ENCODE results near the gene MYOZ2. TPM values are rescaled to one million over a fixed set of nuclear protein-coding genes. Genes with fewer than 3 reads are reported as not detected.
A peak's percentile ranks its signal among the peaks of the same experiment; 100 is the strongest.

MYOZ2 gene
- total and polyA plus RNA-seq, 2 donors: 0.33 to 0.98 TPM

DNA sequence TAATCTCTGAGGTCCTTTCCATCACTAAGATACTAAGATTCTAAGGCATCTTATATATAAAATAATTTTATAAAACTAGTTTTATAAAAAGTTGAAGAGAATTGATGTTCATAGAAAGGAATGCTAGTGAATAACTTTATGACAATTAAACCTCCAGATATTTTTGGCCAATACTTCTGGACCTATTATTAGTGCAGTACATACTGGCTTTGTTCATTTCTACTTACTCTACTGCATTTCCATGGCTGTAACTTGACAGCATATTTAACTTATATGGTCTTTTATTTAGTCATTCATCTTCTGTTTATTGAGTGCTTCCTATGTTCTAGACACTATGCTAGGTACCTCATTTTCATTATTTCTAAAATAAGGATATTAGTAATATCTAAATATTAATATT, 70.1 kb downstream of the MYOZ2 start:
- Histone ChIP-seq H3K36me3 (ENCODE audit: control insufficient read depth in 2 of 2, insufficient read depth in 2 of 2, low read length in 1 of 2) (no peaks in the 10 kb centered on the region), H3K4me1 (ENCODE audit: control insufficient read depth in 2 of 2, insufficient read depth in 2 of 2, low read length in 2 of 2) (no peaks in the 10 kb centered on the region), H3K4me3 (ENCODE audit: low read length in 2 of 2) (no peak overlapping the region), H3K27me3 (ENCODE audit: control insufficient read depth in 2 of 2, insufficient read depth in 1 of 2, low read length in 1 of 2) (no peaks in the 10 kb centered on the region), H3K27ac (ENCODE audit: low read depth in 1 of 2, low read length in 1 of 2) (no peak overlapping the region), H3K9me3 (ENCODE audit: control insufficient read depth in 2 of 2, insufficient read depth in 1 of 2, low read length in 1 of 2) (no peaks in the 10 kb centered on the region)
- no peak for DNase-seq (ENCODE audit: low read depth in 6 of 9, low spot score in 9 of 9)

GRCh38 chr4:119206178-119206577, 70.5 kb downstream of the MYOZ2 start:
- no peak for DNase-seq (ENCODE audit: low read depth in 6 of 9, low spot score in 9 of 9)
- H3K9me3 ChIP-seq (ENCODE audit: control insufficient read depth in 2 of 2, insufficient read depth in 1 of 2, low read length in 1 of 2): no peaks in the 10 kb centered on the region
- WGBS: 91% methylated on average over 1 of the region's 1 CpG
- H3K4me1 ChIP-seq (ENCODE audit: control insufficient read depth in 2 of 2, insufficient read depth in 2 of 2, low read length in 2 of 2): no peaks in the 10 kb centered on the region
- H3K27me3 ChIP-seq (ENCODE audit: control insufficient read depth in 2 of 2, insufficient read depth in 1 of 2, low read length in 1 of 2): peaks cover 0 to 2% of the 10 kb centered on the region in 2 donors
- H3K36me3 ChIP-seq (ENCODE audit: control insufficient read depth in 2 of 2, insufficient read depth in 2 of 2, low read length in 1 of 2): no peaks in the 10 kb centered on the region
- no peak overlapping the region for H3K4me3 ChIP-seq (ENCODE audit: low read length in 2 of 2)
- no peak overlapping the region for H3K27ac ChIP-seq (ENCODE audit: low read depth in 1 of 2, low read length in 1 of 2)

DNA sequence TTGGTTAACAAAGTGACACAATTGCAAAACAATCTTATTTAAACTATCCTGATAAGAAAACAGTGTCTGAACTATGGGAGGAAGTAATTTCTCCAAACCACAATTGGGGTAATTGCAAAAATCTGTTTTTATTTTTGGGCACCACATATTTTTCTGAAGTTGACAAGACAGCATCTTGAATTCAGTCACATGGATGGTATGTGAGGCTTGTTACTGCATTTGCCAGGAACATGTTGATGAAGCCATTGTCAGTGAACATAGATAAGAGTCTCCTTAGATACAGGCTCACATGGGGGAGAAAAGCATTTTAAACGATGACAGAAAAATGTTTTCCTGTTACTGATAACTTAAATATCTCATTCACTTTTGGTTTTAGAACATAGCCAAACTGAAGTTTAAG, 71.4 kb downstream of the MYOZ2 start:
- WGBS: 28% methylated on average over 1 of the region's 1 CpG
- no peak for DNase-seq (ENCODE audit: low read depth in 6 of 9, low spot score in 9 of 9)
- H3K4me1 ChIP-seq (ENCODE audit: control insufficient read depth in 2 of 2, insufficient read depth in 2 of 2, low read length in 2 of 2): peaks cover 2 to 3% of the 10 kb centered on the region in 2 donors
- peaks cover 0 to 3% of the 10 kb centered on the region in 2 donors for H3K27me3 ChIP-seq (ENCODE audit: control insufficient read depth in 2 of 2, insufficient read depth in 1 of 2, low read length in 1 of 2)
- no peaks in the 10 kb centered on the region for H3K36me3 ChIP-seq (ENCODE audit: control insufficient read depth in 2 of 2, insufficient read depth in 2 of 2, low read length in 1 of 2)
- no peaks in the 10 kb centered on the region for H3K9me3 ChIP-seq (ENCODE audit: control insufficient read depth in 2 of 2, insufficient read depth in 1 of 2, low read length in 1 of 2)
- H3K27ac ChIP-seq (ENCODE audit: low read depth in 1 of 2, low read length in 1 of 2): no peak overlapping the region
- H3K4me3 ChIP-seq (ENCODE audit: low read length in 2 of 2): no peak overlapping the region

- peaks cover 0 to 3% of the 10 kb centered on the region in 2 donors for H3K27me3 ChIP-seq (ENCODE audit: control insufficient read depth in 2 of 2, insufficient read depth in 1 of 2, low read length in 1 of 2)
- peaks cover 5 to 7% of the 10 kb centered on the region in 2 donors for H3K4me1 ChIP-seq (ENCODE audit: control insufficient read depth in 2 of 2, insufficient read depth in 2 of 2, low read length in 2 of 2)
- no peak overlapping the region for H3K4me3 ChIP-seq (ENCODE audit: low read length in 2 of 2)
- H3K9me3 ChIP-seq (ENCODE audit: control insufficient read depth in 2 of 2, insufficient read depth in 1 of 2, low read length in 1 of 2): no peaks in the 10 kb centered on the region
- H3K27ac ChIP-seq (ENCODE audit: low read depth in 1 of 2, low read length in 1 of 2): no peak overlapping the region
- no peaks in the 10 kb centered on the region for H3K36me3 ChIP-seq (ENCODE audit: control insufficient read depth in 2 of 2, insufficient read depth in 2 of 2, low read length in 1 of 2)
- DNase-seq (ENCODE audit: low read depth in 6 of 9, low spot score in 9 of 9): no peak
Measured at GRCh38 chr4:119209077-119209476, 73.4 kb downstream of the MYOZ2 start.

GRCh38 chr4:119209586-119209985, 74.0 kb downstream of the MYOZ2 start:
- Histone ChIP-seq H3K27me3 (ENCODE audit: control insufficient read depth in 2 of 2, insufficient read depth in 1 of 2, low read length in 1 of 2) (peaks cover 0 to 3% of the 10 kb centered on the region in 2 donors), H3K4me3 (ENCODE audit: low read length in 2 of 2) (no peak overlapping the region), H3K4me1 (ENCODE audit: control insufficient read depth in 2 of 2, insufficient read depth in 2 of 2, low read length in 2 of 2) (peaks cover 5 to 7% of the 10 kb centered on the region in 2 donors), H3K9me3 (ENCODE audit: control insufficient read depth in 2 of 2, insufficient read depth in 1 of 2, low read length in 1 of 2) (no peaks in the 10 kb centered on the region), H3K36me3 (ENCODE audit: control insufficient read depth in 2 of 2, insufficient read depth in 2 of 2, low read length in 1 of 2) (no peaks in the 10 kb centered on the region), H3K27ac (ENCODE audit: low read depth in 1 of 2, low read length in 1 of 2) (no peak overlapping the region)
- WGBS: 96% methylated on average over 1 of the region's 1 CpG
- DNase-seq (ENCODE audit: low read depth in 6 of 9, low spot score in 9 of 9): no peak

- Histone ChIP-seq H3K4me3 (ENCODE audit: low read length in 2 of 2) (no peak overlapping the region), H3K9me3 (ENCODE audit: control insufficient read depth in 2 of 2, insufficient read depth in 1 of 2, low read length in 1 of 2) (no peaks in the 10 kb centered on the region), H3K27ac (ENCODE audit: low read depth in 1 of 2, low read length in 1 of 2) (no peak overlapping the region), H3K4me1 (ENCODE audit: control insufficient read depth in 2 of 2, insufficient read depth in 2 of 2, low read length in 2 of 2) (peaks cover 5 to 7% of the 10 kb centered on the region in 2 donors), H3K27me3 (ENCODE audit: control insufficient read depth in 2 of 2, insufficient read depth in 1 of 2, low read length in 1 of 2) (peaks cover 0 to 3% of the 10 kb centered on the region in 2 donors), H3K36me3 (ENCODE audit: control insufficient read depth in 2 of 2, insufficient read depth in 2 of 2, low read length in 1 of 2) (no peaks in the 10 kb centered on the region)
- DNase-seq (ENCODE audit: low read depth in 6 of 9, low spot score in 9 of 9): no peak
- 97% methylated on average over 4 of the region's 4 CpGs for WGBS
Measured at GRCh38 chr4:119210775-119211174, 75.1 kb downstream of the MYOZ2 start.

GRCh38 chr4:119211867-119212233, 76.2 kb downstream of the MYOZ2 start:
- peak in 1 of 9 donors; percentile 68 for DNase-seq (ENCODE audit: low read depth in 6 of 9, low spot score in 9 of 9)
- peak overlapping the region; percentile 78 to 91 for H3K4me3 ChIP-seq (ENCODE audit: low read length in 2 of 2)
- H3K27ac ChIP-seq (ENCODE audit: low read depth in 1 of 2, low read length in 1 of 2): peak overlapping the region; percentile 88 to 89
- H3K36me3 ChIP-seq (ENCODE audit: control insufficient read depth in 2 of 2, insufficient read depth in 2 of 2, low read length in 1 of 2): no peaks in the 10 kb centered on the region
- peaks cover 5 to 7% of the 10 kb centered on the region in 2 donors for H3K4me1 ChIP-seq (ENCODE audit: control insufficient read depth in 2 of 2, insufficient read depth in 2 of 2, low read length in 2 of 2)
- 2% methylated on average over 12 of the region's 12 CpGs for WGBS
- no peaks in the 10 kb centered on the region for H3K9me3 ChIP-seq (ENCODE audit: control insufficient read depth in 2 of 2, insufficient read depth in 1 of 2, low read length in 1 of 2)
- H3K27me3 ChIP-seq (ENCODE audit: control insufficient read depth in 2 of 2, insufficient read depth in 1 of 2, low read length in 1 of 2): peaks cover 0 to 3% of the 10 kb centered on the region in 2 donors

DNA sequence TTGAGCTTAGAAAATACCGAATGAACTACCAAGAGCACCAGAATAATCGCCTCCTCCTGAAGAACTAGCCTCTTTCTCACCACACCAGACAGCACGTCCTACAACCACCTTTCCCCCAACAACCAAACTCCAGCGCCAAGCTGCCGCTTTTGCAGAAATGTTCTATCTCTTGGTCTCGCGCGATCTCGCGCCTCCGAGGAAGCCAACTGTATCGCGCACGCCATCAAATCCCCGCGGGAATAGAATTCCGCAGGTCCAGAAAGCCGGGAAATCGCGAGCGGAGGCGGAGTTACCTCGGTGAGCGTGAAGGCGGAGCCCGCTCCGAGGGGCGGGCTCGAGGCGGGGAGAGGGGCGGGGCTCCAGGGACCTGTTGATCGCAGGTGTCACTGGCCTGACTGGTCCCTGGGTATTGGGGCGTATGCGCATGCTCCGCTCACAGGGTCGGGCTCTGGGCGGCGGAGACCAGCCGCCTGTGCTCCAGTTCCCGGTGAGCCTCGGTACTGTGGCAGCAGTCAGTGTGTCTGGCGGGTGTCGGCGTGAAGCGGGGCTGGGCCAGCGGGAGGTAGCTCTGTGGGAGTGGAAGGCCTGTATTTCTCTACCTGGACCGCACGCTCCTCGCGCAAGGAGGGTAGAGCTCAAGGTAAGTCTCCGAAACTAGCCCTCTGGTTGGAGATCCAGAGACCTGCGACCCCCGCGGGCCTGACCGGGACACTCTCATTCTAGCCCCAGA, 76.8 kb downstream of the MYOZ2 start, which contains the start of gene USP53:
USP53 (plus strand) TSS at position 480 of the 730 bp plus-strand sequence. CDS start 27,047 bp downstream, outside the sequence.
- Histone ChIP-seq H3K27me3 (ENCODE audit: control insufficient read depth in 2 of 2, insufficient read depth in 1 of 2, low read length in 1 of 2) (peaks cover 0 to 3% of the 10 kb centered on the region in 2 donors), H3K4me3 (ENCODE audit: low read length in 2 of 2) (peak within 1 kb of the TSS; percentile 78 to 91), H3K36me3 (ENCODE audit: control insufficient read depth in 2 of 2, insufficient read depth in 2 of 2, low read length in 1 of 2) (no peaks in the 10 kb centered on the region), H3K4me1 (ENCODE audit: control insufficient read depth in 2 of 2, insufficient read depth in 2 of 2, low read length in 2 of 2) (peaks cover 5 to 7% of the 10 kb centered on the region in 2 donors), H3K27ac (ENCODE audit: low read depth in 1 of 2, low read length in 1 of 2) (peak within 1 kb of the TSS; percentile 89 to 90), H3K9me3 (ENCODE audit: control insufficient read depth in 2 of 2, insufficient read depth in 1 of 2, low read length in 1 of 2) (no peaks in the 10 kb centered on the region)
- peak; percentile 91 to 97 (median 94) for DNase-seq (ENCODE audit: low read depth in 6 of 9, low spot score in 9 of 9)
- WGBS: under 1% methylated on average over 55 of the region's 55 CpGs

- under 1% methylated on average over 24 of the region's 24 CpGs for WGBS
- peak overlapping the region; percentile 78 to 91 for H3K4me3 ChIP-seq (ENCODE audit: low read length in 2 of 2)
- H3K9me3 ChIP-seq (ENCODE audit: control insufficient read depth in 2 of 2, insufficient read depth in 1 of 2, low read length in 1 of 2): no peaks in the 10 kb centered on the region
- peak overlapping the region; percentile 89 to 90 for H3K27ac ChIP-seq (ENCODE audit: low read depth in 1 of 2, low read length in 1 of 2)
- H3K27me3 ChIP-seq (ENCODE audit: control insufficient read depth in 2 of 2, insufficient read depth in 1 of 2, low read length in 1 of 2): peaks cover 0 to 3% of the 10 kb centered on the region in 2 donors
- DNase-seq (ENCODE audit: low read depth in 6 of 9, low spot score in 9 of 9): peak in 6 of 9 donors; percentile 22 to 68 (median 42)
- peaks cover 5 to 7% of the 10 kb centered on the region in 2 donors for H3K4me1 ChIP-seq (ENCODE audit: control insufficient read depth in 2 of 2, insufficient read depth in 2 of 2, low read length in 2 of 2)
- no peaks in the 10 kb centered on the region for H3K36me3 ChIP-seq (ENCODE audit: control insufficient read depth in 2 of 2, insufficient read depth in 2 of 2, low read length in 1 of 2)
Measured at GRCh38 chr4:119212964-119213606, 77.5 kb downstream of the MYOZ2 start.
